Aorta (tissue), 5 donors: Measurements from ENCODE around the gene IGFBP5. TPM values are rescaled to one million over a fixed set of nuclear protein-coding genes. Genes with fewer than 3 reads are reported as not detected.
A peak's percentile ranks its signal among the peaks of the same experiment; 100 is the strongest.

Experiments
- ATAC-seq: fragments of 200-7000 bp; cut with Tn5 transposase; one replicate; pipeline ENCODE4 v1.9.1; 2022; ENCODE audit warnings: moderate library complexity; ENCODE audit not compliant: low FRiP score
- DNase-seq, 2 donors: peaks; one replicate each; pipeline ENCODE4 v3.0.0-alpha.2; 2020
- H3K27ac ChIP-seq, 2 donors: one replicate each; pipeline ENCODE4 v1.5.1; 2013; ENCODE audit warnings: low read length in 2 of 2, mild to moderate bottlenecking in 2 of 2, moderate library complexity in 2 of 2, control low read depth in 1 of 2, inconsistent platforms in 1 of 2, low read depth in 1 of 2
- H3K27me3 ChIP-seq, 2 donors: one replicate each; pipeline ENCODE4 v1.6.1; 2013; ENCODE audit warnings: control low read depth in 1 of 2, low read length in 1 of 2, mild to moderate bottlenecking in 1 of 2, moderate library complexity in 1 of 2; ENCODE audit not compliant: insufficient read depth in 2 of 2, control insufficient read depth in 1 of 2
- H3K36me3 ChIP-seq, 2 donors: one replicate each; pipeline ENCODE4 v1.6.1; 2013; ENCODE audit warnings: control low read depth in 1 of 2, low read length in 1 of 2, mild to moderate bottlenecking in 1 of 2; ENCODE audit not compliant: insufficient read depth in 2 of 2, control insufficient read depth in 1 of 2
- H3K4me1 ChIP-seq, 2 donors: one replicate each; pipeline ENCODE4 v1.6.1; 2013; ENCODE audit warnings: low read length in 2 of 2, control low read depth in 1 of 2, mild to moderate bottlenecking in 1 of 2, moderate library complexity in 1 of 2; ENCODE audit not compliant: insufficient read depth in 2 of 2, control insufficient read depth in 1 of 2
- H3K4me3 ChIP-seq, 2 donors: one replicate each; pipeline ENCODE4 v1.5.1; 2013; ENCODE audit warnings: low read length in 2 of 2, control low read depth in 1 of 2, mild to moderate bottlenecking in 1 of 2
- H3K9me3 ChIP-seq: one replicate; pipeline ENCODE4 v1.6.1; 2013; ENCODE audit warnings: mild to moderate bottlenecking, low read length; ENCODE audit not compliant: control insufficient read depth
- WGBS, 2 donors: extraction: QIAGEN DNeasy Blood & Tissue Kit; methylation state at CpG; one replicate each; pipeline ENCODE4 v1.1.7; 2013; 5-methylcytosine and 5-hydroxymethylcytosine counted together
- intact Hi-C, 2 donors: fragments of 100-400 bp; cut with DNase I; formaldehyde crosslinking; loops; one replicate each; pipeline versions ENCODE4 v1.14.2 to v1.15.0; 2022
- polyA plus RNA-seq, 2 donors: library from polyadenylated mRNA; stranded (reverse); fragments of 200-250 nt; gene quantifications; one replicate each; pipeline ENCODE4 v1.2.3, GENCODE V29; 2013
- total RNA-seq, 2 donors: library from RNA; stranded (reverse); fragmentation: NEBNext Ultra II Directional; extraction: Animal tissue kit (Norgen Biotek cat#: 25700); gene quantifications; one replicate each; pipeline ENCODE4 v1.2.1, GENCODE V29; 2021
- donor health status: healthy with polysubstance abuse.
- donor health status: Bipolar disorder and iron deficiency.
- donor health status: DM: no; HTN: no; CAD: no.
- donor health status: DM: no; HTN: no; CAD: no.
- donor health status: DM: yes; HTN: yes; CAD: no.

Gene IGFBP5
- total and polyA plus RNA-seq, 4 donors: 123 to 1,222 (median 597) TPM

- ATAC-seq: peak; percentile 63
- intact Hi-C loops: no loop called here
Observed at GRCh38 chr2:216648105-216648504, 47.2 kb downstream of the IGFBP5 start.

GRCh38 chr2:216646116-216646515 is 49.2 kb downstream of the IGFBP5 start:
- ATAC-seq (no peak), DNase-seq (no peak)
- peak overlapping the region in 1 of 2 donors; percentile 41 for H3K27ac ChIP-seq
- H3K4me3 ChIP-seq: no peak overlapping the region
- peaks cover 7 to 13% of the 10 kb centered on the region in 2 donors for H3K4me1 ChIP-seq
- intact Hi-C loops: no loop called here
- H3K27me3 ChIP-seq: no peaks in the 10 kb centered on the region
- WGBS, 2 donors: 98% methylated on average over 3 of the region's 3 CpGs
- H3K36me3 ChIP-seq: peaks cover 0 to 3% of the 10 kb centered on the region in 2 donors
- no peaks in the 10 kb centered on the region for H3K9me3 ChIP-seq

More at GRCh38 chr2:216648105-216648504, 47.2 kb downstream of the IGFBP5 start:
- Histone ChIP-seq H3K9me3 (no peaks in the 10 kb centered on the region), H3K4me1 (peaks cover 9 to 11% of the 10 kb centered on the region in 2 donors), H3K4me3 (no peak overlapping the region), H3K36me3 (peaks cover 0 to 3% of the 10 kb centered on the region in 2 donors), H3K27me3 (no peaks in the 10 kb centered on the region), H3K27ac (peak overlapping the region in 1 of 2 donors; percentile 87)
- 36 to 39% methylated on average over 3 of the region's 3 CpGs for WGBS, 2 donors
- no peak for DNase-seq

GRCh38 chr2:216645636-216645950 is 49.8 kb downstream of the IGFBP5 start:
- H3K36me3 ChIP-seq: peaks cover 0 to 3% of the 10 kb centered on the region in 2 donors
- no peak overlapping the region for H3K4me3 ChIP-seq
- no peak for ATAC-seq
- intact Hi-C loops: no loop called here
- peak overlapping the region in 1 of 2 donors; percentile 73 for H3K27ac ChIP-seq
- no peak for DNase-seq
- 43 to 50% methylated on average over 3 of the region's 3 CpGs for WGBS, 2 donors
- H3K9me3 ChIP-seq: no peaks in the 10 kb centered on the region
- peaks cover 7 to 13% of the 10 kb centered on the region in 2 donors for H3K4me1 ChIP-seq
- H3K27me3 ChIP-seq: no peaks in the 10 kb centered on the region

GRCh38 chr2:216644842-216645635 is 50.3 kb downstream of the IGFBP5 start:
- Histone ChIP-seq H3K36me3 (peaks cover 0 to 1% of the 10 kb centered on the region in 2 donors), H3K4me1 (peaks cover 7 to 13% of the 10 kb centered on the region in 2 donors)
- no peak for DNase-seq

GRCh38 chr2:216643986-216644659 is 51.2 kb downstream of the IGFBP5 start:
- Histone ChIP-seq H3K36me3 (no peaks in the 10 kb centered on the region), H3K4me1 (peaks cover 7 to 13% of the 10 kb centered on the region in 2 donors), H3K9me3 (no peaks in the 10 kb centered on the region), H3K27ac (peak overlapping the region; percentile 58 to 62), H3K4me3 (no peak overlapping the region), H3K27me3 (no peaks in the 10 kb centered on the region)
- no peak for ATAC-seq
- peak; percentile 69 to 76 for DNase-seq
- 4 to 7% methylated on average over 5 of the region's 5 CpGs for WGBS, 2 donors
- intact Hi-C loops: no loop called here

More at GRCh38 chr2:216644842-216645635, 50.3 kb downstream of the IGFBP5 start:
- H3K27me3 ChIP-seq: no peaks in the 10 kb centered on the region
- no peaks in the 10 kb centered on the region for H3K9me3 ChIP-seq
- intact Hi-C loops: no loop called here
- ATAC-seq: no peak
- H3K4me3 ChIP-seq: no peak overlapping the region
- 20 to 26% methylated on average over 4 of the region's 4 CpGs for WGBS, 2 donors
- peak overlapping the region; percentile 62 to 73 for H3K27ac ChIP-seq

- Histone ChIP-seq H3K27me3 (no peaks in the 10 kb centered on the region), H3K9me3 (no peaks in the 10 kb centered on the region), H3K36me3 (no peaks in the 10 kb centered on the region), H3K4me1 (no peaks in the 10 kb centered on the region), H3K27ac (peak overlapping the region; percentile 17 to 76), H3K4me3 (peak overlapping the region in 1 of 2 donors; percentile 96)
- WGBS, 2 donors: 49 to 52% methylated on average over 3 of the region's 3 CpGs
- no peak for ATAC-seq
- no peak for DNase-seq
- intact Hi-C loops: loop anchor here (5.0 kb wide), 2 partner anchors 100 to 105 kb away; no protein-coding TSS in a partner anchor
Observed at GRCh38 chr2:216637472-216637871, 57.9 kb downstream of the IGFBP5 start.

- intact Hi-C loops: loop anchor here (5.0 kb wide), 2 partner anchors 100 to 104 kb away; no protein-coding TSS in a partner anchor
- Histone ChIP-seq H3K36me3 (no peaks in the 10 kb centered on the region), H3K9me3 (no peaks in the 10 kb centered on the region), H3K27me3 (no peaks in the 10 kb centered on the region), H3K4me1 (no peaks in the 10 kb centered on the region), H3K4me3 (peak overlapping the region; percentile 96 to 99), H3K27ac (peak overlapping the region; percentile 37 to 93)
- 5 to 7% methylated on average over 29 of the region's 29 CpGs for WGBS, 2 donors
- DNase-seq (peak; percentile 73 to 83), ATAC-seq (peak; percentile 47)
Observed at GRCh38 chr2:216636551-216637450, 58.5 kb downstream of the IGFBP5 start.
